IPS-20b (cell line): Measurements from ENCODE around the gene SMAP1.

Experiments
- H3K27ac ChIP-seq: one replicate; pipeline ENCODE4 v1.5.1; 2013; ENCODE audit warnings: low read length
- H3K27me3 ChIP-seq: 2 replicates; pipeline ENCODE4 v1.6.1; 2013; ENCODE audit warnings: mild to moderate bottlenecking, low read length, inconsistent platforms; ENCODE audit not compliant: insufficient read depth
- H3K36me3 ChIP-seq: 2 replicates; pipeline ENCODE4 v1.6.1; 2013; ENCODE audit warnings: low read depth, mild to moderate bottlenecking, inconsistent platforms, low read length, moderate library complexity; ENCODE audit not compliant: insufficient read depth
- H3K4me1 ChIP-seq: 2 replicates; pipeline ENCODE4 v1.6.1; 2013; ENCODE audit warnings: mild to moderate bottlenecking, control low read depth, inconsistent platforms, low read length, moderate library complexity; ENCODE audit not compliant: insufficient read depth
- H3K4me3 ChIP-seq: 2 replicates; pipeline ENCODE4 v1.5.1; 2013; ENCODE audit warnings: mild to moderate bottlenecking, low read length, inconsistent platforms
- H3K9ac ChIP-seq: 2 replicates; pipeline ENCODE4 v1.6.1; 2013; ENCODE audit warnings: low read depth, mild to moderate bottlenecking, inconsistent platforms, low read length, moderate library complexity
- H3K9me3 ChIP-seq: 2 replicates; pipeline ENCODE4 v1.6.1; 2013; ENCODE audit warnings: mild to moderate bottlenecking, low read depth, low read length, inconsistent platforms; ENCODE audit not compliant: insufficient read depth

The SMAP1 gene

GRCh38 chr6:70685494-70686180, 18.0 kb downstream of the SMAP1 start:
- Histone ChIP-seq H3K9ac (no peak overlapping the region), H3K27ac (no peak overlapping the region), H3K36me3 (no peaks in the 10 kb centered on the region), H3K27me3 (no peaks in the 10 kb centered on the region), H3K4me3 (no peak overlapping the region), H3K4me1 (peaks cover 12% of the 10 kb centered on the region; the same call in 1 of the 2 replicates), H3K9me3 (no peaks in the 10 kb centered on the region)

- no peak overlapping the region for H3K4me3 ChIP-seq
- H3K4me1 ChIP-seq, result peaks cover 12% of the 10 kb centered on the region; the same call in 1 of the 2 replicates
- H3K27me3 ChIP-seq, result no peaks in the 10 kb centered on the region
- no peaks in the 10 kb centered on the region for H3K9me3 ChIP-seq
- no peak overlapping the region for H3K27ac ChIP-seq
- H3K36me3 ChIP-seq, result no peaks in the 10 kb centered on the region
- H3K9ac ChIP-seq, result no peak overlapping the region
Observed at GRCh38 chr6:70686548-70687133, 19.0 kb downstream of the SMAP1 start.

GRCh38 chr6:70693887-70694286, 26.2 kb downstream of the SMAP1 start:
- Histone ChIP-seq H3K27ac (no peak overlapping the region), H3K4me3 (no peak overlapping the region), H3K36me3 (no peaks in the 10 kb centered on the region), H3K9ac (no peak overlapping the region), H3K9me3 (no peaks in the 10 kb centered on the region; the same call in 1 of the 2 replicates), H3K27me3 (no peaks in the 10 kb centered on the region), H3K4me1 (no peaks in the 10 kb centered on the region)

- no peaks in the 10 kb centered on the region for H3K27me3 ChIP-seq
Observed at GRCh38 chr6:70694371-70694770, 26.7 kb downstream of the SMAP1 start.

GRCh38 chr6:70700922-70701876, 33.5 kb downstream of the SMAP1 start:
- H3K9ac ChIP-seq, result no peak overlapping the region
- H3K4me1 ChIP-seq, result no peaks in the 10 kb centered on the region

More at GRCh38 chr6:70694371-70694770, 26.7 kb downstream of the SMAP1 start:
- Histone ChIP-seq H3K36me3 (no peaks in the 10 kb centered on the region), H3K9me3 (no peaks in the 10 kb centered on the region; the same call in 1 of the 2 replicates), H3K4me3 (no peak overlapping the region), H3K27ac (no peak overlapping the region), H3K4me1 (no peaks in the 10 kb centered on the region), H3K9ac (no peak overlapping the region)

GRCh38 chr6:70705772-70706171, 38.1 kb downstream of the SMAP1 start:
- Histone ChIP-seq H3K9ac (no peak overlapping the region), H3K4me3 (no peak overlapping the region), H3K36me3 (no peaks in the 10 kb centered on the region), H3K27me3 (no peaks in the 10 kb centered on the region), H3K4me1 (peaks cover 7% of the 10 kb centered on the region; the same call in 1 of the 2 replicates), H3K27ac (no peak overlapping the region), H3K9me3 (no peaks in the 10 kb centered on the region)

More at GRCh38 chr6:70700922-70701876, 33.5 kb downstream of the SMAP1 start:
- Histone ChIP-seq H3K9me3 (no peaks in the 10 kb centered on the region), H3K4me3 (no peak overlapping the region), H3K27me3 (no peaks in the 10 kb centered on the region), H3K27ac (no peak overlapping the region), H3K36me3 (no peaks in the 10 kb centered on the region)

- Histone ChIP-seq H3K27me3 (no peaks in the 10 kb centered on the region), H3K9ac (no peak overlapping the region)
Observed at GRCh38 chr6:70706491-70707123, 38.9 kb downstream of the SMAP1 start.

GRCh38 chr6:70707893-70708292, 40.2 kb downstream of the SMAP1 start:
- Histone ChIP-seq H3K4me3 (no peak overlapping the region), H3K4me1 (peaks cover 7% of the 10 kb centered on the region; the same call in 1 of the 2 replicates), H3K27me3 (no peaks in the 10 kb centered on the region), H3K9me3 (no peaks in the 10 kb centered on the region), H3K9ac (no peak overlapping the region), H3K36me3 (no peaks in the 10 kb centered on the region), H3K27ac (no peak overlapping the region)

More at GRCh38 chr6:70706491-70707123, 38.9 kb downstream of the SMAP1 start:
- H3K27ac ChIP-seq, result no peak overlapping the region
- no peak overlapping the region for H3K4me3 ChIP-seq
- peaks cover 7% of the 10 kb centered on the region; the same call in 1 of the 2 replicates for H3K4me1 ChIP-seq
- no peaks in the 10 kb centered on the region for H3K9me3 ChIP-seq
- no peaks in the 10 kb centered on the region for H3K36me3 ChIP-seq

GRCh38 chr6:70708448-70708847, 40.8 kb downstream of the SMAP1 start:
- Histone ChIP-seq H3K4me3 (no peak overlapping the region), H3K36me3 (no peaks in the 10 kb centered on the region), H3K4me1 (peaks cover 7% of the 10 kb centered on the region; the same call in 1 of the 2 replicates), H3K9me3 (no peaks in the 10 kb centered on the region), H3K27me3 (no peaks in the 10 kb centered on the region), H3K27ac (no peak overlapping the region), H3K9ac (no peak overlapping the region)

- Histone ChIP-seq H3K4me3 (no peak overlapping the region), H3K9ac (no peak overlapping the region), H3K9me3 (peaks cover 12% of the 10 kb centered on the region; the same call in 1 of the 2 replicates), H3K27ac (no peak overlapping the region), H3K36me3 (no peaks in the 10 kb centered on the region), H3K4me1 (peaks cover 7% of the 10 kb centered on the region; the same call in 1 of the 2 replicates), H3K27me3 (no peaks in the 10 kb centered on the region)
Observed at GRCh38 chr6:70709826-70710225, 42.1 kb downstream of the SMAP1 start.

- H3K9ac ChIP-seq, result no peak overlapping the region
- H3K9me3 ChIP-seq, result peaks cover 18% of the 10 kb centered on the region; the same call in 1 of the 2 replicates
- H3K27ac ChIP-seq, result no peak overlapping the region
- no peaks in the 10 kb centered on the region for H3K27me3 ChIP-seq
- no peaks in the 10 kb centered on the region for H3K36me3 ChIP-seq
- no peaks in the 10 kb centered on the region for H3K4me1 ChIP-seq
- H3K4me3 ChIP-seq, result no peak overlapping the region
Observed at GRCh38 chr6:70714716-70715257, 47.1 kb downstream of the SMAP1 start.
